Natural killer cell (primary cell): ENCODE measurements around the gene NEO1. TPM values are rescaled to one million over a fixed set of nuclear protein-coding genes. Genes with fewer than 3 reads are reported as not detected.
"Not testable (repeated sequence)": the region's sequence is repeated elsewhere in the genome, so short reads cannot be mapped to it uniquely, and the experiment has no call there.

ENCODE experiments used
- ATAC-seq, 3 donors: fragments of 150-1000 bp in 2 of 3; fragments of 200-7000 bp in 1 of 3; cut with Tn5 transposase; 1 replicate in 1 of 3; 2 replicates in 2 of 3; pipeline ENCODE4 v1.10.0; 2021; ENCODE audit warnings: mild to moderate bottlenecking in 2 of 3, moderate library complexity in 2 of 3
- DNase-seq, 2 donors: peaks; one replicate each; pipeline versions ENCODE4 v3.0.0 to v3.0.0-alpha.2; 2013 to 2021; ENCODE audit warnings: mixed read lengths in 1 of 2
- H3K27ac ChIP-seq: one replicate; pipeline ENCODE4 v1.5.1; 2013; ENCODE audit warnings: mild to moderate bottlenecking, low read length
- H3K27me3 ChIP-seq: one replicate; pipeline ENCODE4 v1.6.1; 2013; ENCODE audit warnings: low read length; ENCODE audit not compliant: control insufficient read depth, insufficient read depth
- H3K36me3 ChIP-seq: one replicate; pipeline ENCODE4 v1.6.1; 2013; ENCODE audit warnings: low read length; ENCODE audit not compliant: control insufficient read depth, insufficient read depth
- H3K4me1 ChIP-seq: one replicate; pipeline ENCODE4 v1.6.1; 2013; ENCODE audit warnings: low read length; ENCODE audit not compliant: control insufficient read depth, insufficient read depth
- H3K4me3 ChIP-seq: one replicate; pipeline ENCODE4 v1.5.1; 2013; ENCODE audit warnings: low read length
- H3K9me3 ChIP-seq: one replicate; pipeline ENCODE4 v1.6.1; 2013; ENCODE audit warnings: low read length; ENCODE audit not compliant: control insufficient read depth, insufficient read depth
- H3K27ac Mint-ChIP-seq, 2 donors: one replicate each; pipeline ENCODE4 v1.8.0; 2022; ENCODE audit warnings: mild to moderate bottlenecking in 2 of 2, mixed read lengths in 2 of 2, moderate library complexity in 1 of 2
- H3K27me3 Mint-ChIP-seq, 2 donors: one replicate each; pipeline ENCODE4 v1.8.0; 2022; ENCODE audit warnings: low read depth in 2 of 2, mixed read lengths in 2 of 2
- H3K36me3 Mint-ChIP-seq: one replicate; pipeline ENCODE4 v1.8.0; 2022; ENCODE audit warnings: mixed read lengths
- H3K4me1 Mint-ChIP-seq, 2 donors: one replicate each; pipeline ENCODE4 v1.8.0; 2022; ENCODE audit warnings: mixed read lengths in 2 of 2
- H3K4me3 Mint-ChIP-seq: one replicate; pipeline ENCODE4 v1.8.0; 2022; ENCODE audit warnings: mild to moderate bottlenecking, moderate library complexity, mixed read lengths
- H3K9me3 Mint-ChIP-seq, 2 donors: one replicate each; pipeline ENCODE4 v1.8.0; 2022; ENCODE audit warnings: mixed read lengths in 2 of 2
- CTCF ChIP-seq: fragments of 200-600 bp; IDR thresholded peaks from one replicate; pipeline ENCODE4 v1.8.0; 2022; ENCODE audit warnings: antibody characterized with exemption
- WGBS: methylation state at CpG from one replicate; pipeline ENCODE4 v1.1.7; 2013; ENCODE audit warnings: missing lambda C conversion rate; ENCODE audit not compliant: insufficient coverage; 5-methylcytosine and 5-hydroxymethylcytosine counted together
- intact Hi-C: fragments of 100-400 bp; cut with micrococcal nuclease; formaldehyde crosslinking; loops from one replicate; pipeline ENCODE4 v1.14.2; 2022
- total RNA-seq, 4 donors: library from RNA; stranded (reverse); fragments of 120-200 nt in 1 of 4; gene quantifications; one replicate each; pipeline versions ENCODE4 v1.2.3 to v1.2.4, GENCODE V29; 2013 to 2022

NEO1 gene
- total RNA-seq, 3 donors from 2014 or later (not counting 1 experiment from before 2014, with no cell fraction given) = 16.3 to 19.0 (median 17.4) TPM

- no peaks in the 10 kb centered on the region for H3K27me3 Mint-ChIP-seq
- no peaks in the 10 kb centered on the region for H3K36me3 Mint-ChIP-seq
- ATAC-seq = peak in 1 of 3 donors; percentile 53
Measured at GRCh38 chr15:73295630-73296286, 243.5 kb downstream of the NEO1 start.

GRCh38 chr15:73296609-73297353 is 244.5 kb downstream of the NEO1 start:
- H3K36me3 Mint-ChIP-seq = no peaks in the 10 kb centered on the region
- no peaks in the 10 kb centered on the region for H3K27me3 Mint-ChIP-seq
- Histone ChIP-seq H3K27ac (no peak overlapping the region), H3K4me3 (no peak overlapping the region), H3K9me3 (no peaks in the 10 kb centered on the region), H3K36me3 (peaks cover 4% of the 10 kb centered on the region), H3K27me3 (no peaks in the 10 kb centered on the region), H3K4me1 (no peaks in the 10 kb centered on the region)
- intact Hi-C loops = no loop called here
- TF ChIP-seq CTCF = no peak
- no peak overlapping the region for H3K27ac Mint-ChIP-seq
- DNase-seq = no peak
- no peak overlapping the region for H3K4me3 Mint-ChIP-seq
- H3K9me3 Mint-ChIP-seq = no peaks in the 10 kb centered on the region
- 87% methylated on average over 9 of the region's 9 CpGs for WGBS
- no peak for ATAC-seq
- H3K4me1 Mint-ChIP-seq = no peaks in the 10 kb centered on the region

More at GRCh38 chr15:73295630-73296286, 243.5 kb downstream of the NEO1 start:
- Histone ChIP-seq H3K9me3 (no peaks in the 10 kb centered on the region), H3K27ac (no peak overlapping the region), H3K27me3 (no peaks in the 10 kb centered on the region), H3K36me3 (peaks cover 2% of the 10 kb centered on the region), H3K4me1 (no peaks in the 10 kb centered on the region), H3K4me3 (no peak overlapping the region)
- intact Hi-C loops = no loop called here
- no peak for DNase-seq
- Mint-ChIP-seq H3K9me3 (no peaks in the 10 kb centered on the region), H3K4me1 (no peaks in the 10 kb centered on the region), H3K27ac (no peak overlapping the region), H3K4me3 (no peak overlapping the region)
- 62% methylated on average over 6 of the region's 6 CpGs for WGBS
- TF ChIP-seq CTCF = no peak

- no peak for TF ChIP-seq CTCF
- WGBS = 88% methylated on average over 7 of the region's 7 CpGs
- DNase-seq (no peak), ATAC-seq (no peak)
- no peaks in the 10 kb centered on the region for H3K9me3 Mint-ChIP-seq
- peaks cover 4% of the 10 kb centered on the region for H3K36me3 ChIP-seq
- intact Hi-C loops = no loop called here
- no peaks in the 10 kb centered on the region for H3K9me3 ChIP-seq
- H3K4me1 Mint-ChIP-seq = peaks cover 0 to 9% of the 10 kb centered on the region in 2 donors
- no peak overlapping the region for H3K27ac ChIP-seq
- no peaks in the 10 kb centered on the region for H3K4me1 ChIP-seq
- no peaks in the 10 kb centered on the region for H3K27me3 Mint-ChIP-seq
- no peak overlapping the region for H3K4me3 ChIP-seq
- no peak overlapping the region for H3K4me3 Mint-ChIP-seq
- no peaks in the 10 kb centered on the region for H3K27me3 ChIP-seq
- H3K27ac Mint-ChIP-seq = no peak overlapping the region
- H3K36me3 Mint-ChIP-seq = no peaks in the 10 kb centered on the region
Measured at GRCh38 chr15:73298522-73299245, 246.4 kb downstream of the NEO1 start.

- H3K27ac Mint-ChIP-seq, H3K4me3 Mint-ChIP-seq, H3K4me1 ChIP-seq, H3K36me3 Mint-ChIP-seq, H3K9me3 ChIP-seq, H3K9me3 Mint-ChIP-seq, H3K4me1 Mint-ChIP-seq, ATAC-seq, DNase-seq, H3K27ac ChIP-seq, H3K27me3 ChIP-seq, H3K4me3 ChIP-seq, H3K36me3 ChIP-seq, intact Hi-C loops, H3K27me3 Mint-ChIP-seq: not testable (repeated sequence)
- WGBS = 94% methylated on average over 11 of the region's 11 CpGs
Measured at GRCh38 chr15:73300286-73300685, 248.0 kb downstream of the NEO1 start.
